ENCODE measurements around the gene UMAD1.

- no peak for TF ChIP-seq CTCF (IDR thresholded peaks at IDR 0.05; ENCODE audit: borderline replicate concordance, extremely low read depth, low read length, poor library complexity, severe bottlenecking)
- no peak for TF ChIP-seq EZH2 (IDR thresholded peaks at IDR 0.05; ENCODE audit: borderline replicate concordance, low read depth, low read length, severe bottlenecking)
These were observed 47.2 kb downstream of the UMAD1 start for GRCh38 chr7:7687800-7688199.

All from DND-41 (cell line).